Gastroesophageal sphincter (tissue), 4 donors: ENCODE measurements around the gene SOX12. TPM values are rescaled to one million over a fixed set of nuclear protein-coding genes. Genes with fewer than 3 reads are reported as not detected.
A peak's percentile ranks its signal among the peaks of the same experiment; 100 is the strongest.

Experiments used
- ATAC-seq: fragments of 150-250 bp; one replicate; pipeline ENCODE4 v1.9.1; 2016; ENCODE audit warnings: mild to moderate bottlenecking, moderate library complexity
- H3K27ac ChIP-seq, 4 donors: fragments of 200-600 bp; sonication (generic) in 3 of 4; 1 replicate in 3 of 4; 2 replicates in 1 of 4; pipeline ENCODE4 v1.5.1; 2016 to 2019
- H3K27me3 ChIP-seq: fragments of 200-600 bp; sonication (generic); one replicate; pipeline ENCODE4 v1.5.1; 2019
- H3K36me3 ChIP-seq, 2 donors: fragments of 200-600 bp; sonication (generic); one replicate each; pipeline ENCODE4 v1.5.1; 2019; ENCODE audit warnings: control low read depth in 1 of 2
- H3K4me1 ChIP-seq, 3 donors: fragments of 200-600 bp; sonication (generic); 1 replicate in 2 of 3; 2 replicates in 1 of 3; pipeline ENCODE4 v1.5.1; 2016 to 2019; ENCODE audit warnings: control low read depth in 2 of 3
- H3K4me3 ChIP-seq, 2 donors: fragments of 200-600 bp; sonication (generic); one replicate each; pipeline ENCODE4 v1.5.1; 2019; ENCODE audit warnings: mild to moderate bottlenecking in 1 of 2, moderate library complexity in 1 of 2
- H3K9me3 ChIP-seq, 3 donors: fragments of 200-600 bp; sonication (generic); one replicate each; pipeline ENCODE4 v1.5.1; 2017 to 2019; ENCODE audit warnings: control low read depth in 2 of 3
- CTCF ChIP-seq, 4 experiments: fragments of 200-600 bp in 2 of 4; fragments of 450-650 bp in 2 of 4; sonication (generic) in 1 of 4; IDR thresholded peaks; one replicate each; pipeline ENCODE4 v1.5.1; 2017 to 2019; ENCODE audit warnings: antibody characterized with exemption in 4 of 4, mild to moderate bottlenecking in 2 of 4, moderate library complexity in 2 of 4
- EP300 ChIP-seq: sonication (generic); formaldehyde crosslinking; IDR thresholded peaks from one replicate; pipeline ENCODE4 v1.6.1; 2017; ENCODE audit warnings: antibody characterized with exemption, mild to moderate bottlenecking
- POLR2A ChIP-seq, 2 donors: fragments of 450-650 bp; IDR thresholded peaks; one replicate each; pipeline ENCODE4 v1.6.1; 2017; ENCODE audit warnings: antibody characterized with exemption in 2 of 2, mild to moderate bottlenecking in 2 of 2, moderate library complexity in 1 of 2
- POLR2AphosphoS5 ChIP-seq: sonication (generic); formaldehyde crosslinking; IDR thresholded peaks from one replicate; pipeline ENCODE4 v1.6.1; 2017; ENCODE audit warnings: antibody characterized with exemption
- WGBS, 2 donors: methylation state at CpG; one replicate each; pipeline ENCODE4 v1.1.5; 2018; ENCODE audit warnings: low coverage in 1 of 2; 5-methylcytosine and 5-hydroxymethylcytosine counted together
- total RNA-seq, 4 donors: library from RNA; depleted of rRNA; stranded (reverse); fragments of >200 nt; gene quantifications; one replicate each; pipeline ENCODE4 v1.1.0, GENCODE V29; 2016

The SOX12 gene
- total RNA-seq, 4 donors from 2014 or later, result 3.4 to 7.3 (median 5.9) TPM

GRCh38 chr20:313948-314347, 11.4 kb upstream of the SOX12 start:
- H3K27ac ChIP-seq, result no peak overlapping the region

GRCh38 chr20:316316-317068, 8.9 kb upstream of the SOX12 start:
- no peak overlapping the region for H3K4me3 ChIP-seq
- no peaks in the 10 kb centered on the region for H3K4me1 ChIP-seq
- H3K9me3 ChIP-seq, result no peaks in the 10 kb centered on the region
- peaks cover 0 to 42% of the 10 kb centered on the region in 2 donors for H3K36me3 ChIP-seq
- H3K27ac ChIP-seq, result no peak overlapping the region
- H3K27me3 ChIP-seq, result no peaks in the 10 kb centered on the region
- TF ChIP-seq EP300 (no peak), CTCF (IDR thresholded peaks at IDR 0.05) (no peak), POLR2AphosphoS5 (no peak), POLR2A (IDR thresholded peaks at IDR 0.05) (no peak)
- WGBS, 2 donors, result 87 to 100% methylated on average over 1 to 2 of the region's 2 CpGs
- no peak for ATAC-seq

More at GRCh38 chr20:313948-314347, 11.4 kb upstream of the SOX12 start:
- no peak for ATAC-seq
- TF ChIP-seq EP300, result no peak
- TF ChIP-seq CTCF (IDR thresholded peaks at IDR 0.05), result no peak
- no peak for TF ChIP-seq POLR2AphosphoS5
- no peak for TF ChIP-seq POLR2A (IDR thresholded peaks at IDR 0.05)
- no peaks in the 10 kb centered on the region for H3K9me3 ChIP-seq
- H3K27me3 ChIP-seq, result no peaks in the 10 kb centered on the region
- peaks cover 0 to 19% (median 0%) of the 10 kb centered on the region in 3 donors for H3K4me1 ChIP-seq
- H3K36me3 ChIP-seq, result peaks cover 0 to 17% of the 10 kb centered on the region in 2 donors
- H3K4me3 ChIP-seq, result no peak overlapping the region

GRCh38 chr20:324177-325044, 941 bp upstream of the SOX12 start:
- peak; percentile 75 for ATAC-seq
- H3K27me3 ChIP-seq, result no peaks in the 10 kb centered on the region
- 0% methylated on average over 3 to 10 of the region's 69 CpGs for WGBS, 2 donors
- TF ChIP-seq EP300, result no peak
- TF ChIP-seq POLR2AphosphoS5, result peak; percentile 91
- TF ChIP-seq POLR2A (IDR thresholded peaks at IDR 0.05), result peak; percentile 60 to 81
- TF ChIP-seq CTCF (IDR thresholded peaks at IDR 0.05), result peak in 3 of 4 experiments; percentile 40 to 62 (median 45)
- H3K4me1 ChIP-seq, result peaks cover 0 to 55% (median 7%) of the 10 kb centered on the region in 3 donors
- H3K36me3 ChIP-seq, result peaks cover 0 to 21% of the 10 kb centered on the region in 2 donors
- H3K27ac ChIP-seq, result peak overlapping the region; percentile 95 to 97 (median 96)
- H3K9me3 ChIP-seq, result no peaks in the 10 kb centered on the region
- H3K4me3 ChIP-seq, result peak overlapping the region; percentile 64 to 83

GRCh38 chr20:325889-326644, 715 bp downstream of the SOX12 start:
- WGBS, 2 donors, result 3% methylated on average over 5 of the region's 103 CpGs; no CpG with 5 or more reads in 1 of the 2 donors
- H3K4me1 ChIP-seq, result peaks cover 0 to 71% (median 15%) of the 10 kb centered on the region in 3 donors
- H3K27me3 ChIP-seq, result no peaks in the 10 kb centered on the region
- H3K27ac ChIP-seq, result peak overlapping the region; percentile 45 to 97 (median 95)
- peaks cover 0 to 4% of the 10 kb centered on the region in 2 donors for H3K36me3 ChIP-seq
- ATAC-seq, result peak; percentile 8
- H3K4me3 ChIP-seq, result peak overlapping the region; percentile 44 to 83
- no peak for TF ChIP-seq POLR2AphosphoS5
- TF ChIP-seq CTCF (IDR thresholded peaks at IDR 0.05), result peak in 1 of 4 experiments; percentile 27
- H3K9me3 ChIP-seq, result no peaks in the 10 kb centered on the region
